GM19193 (cell line): ENCODE results near the gene ZNF569.

ENCODE experiments used
- POLR2A ChIP-seq: IDR thresholded peaks from 4 replicates; pipeline ENCODE4 v1.6.1; 2011; ENCODE audit not compliant: insufficient read depth, insufficient read length; ENCODE audit errors: extremely low read depth

ZNF569 gene

DNA sequence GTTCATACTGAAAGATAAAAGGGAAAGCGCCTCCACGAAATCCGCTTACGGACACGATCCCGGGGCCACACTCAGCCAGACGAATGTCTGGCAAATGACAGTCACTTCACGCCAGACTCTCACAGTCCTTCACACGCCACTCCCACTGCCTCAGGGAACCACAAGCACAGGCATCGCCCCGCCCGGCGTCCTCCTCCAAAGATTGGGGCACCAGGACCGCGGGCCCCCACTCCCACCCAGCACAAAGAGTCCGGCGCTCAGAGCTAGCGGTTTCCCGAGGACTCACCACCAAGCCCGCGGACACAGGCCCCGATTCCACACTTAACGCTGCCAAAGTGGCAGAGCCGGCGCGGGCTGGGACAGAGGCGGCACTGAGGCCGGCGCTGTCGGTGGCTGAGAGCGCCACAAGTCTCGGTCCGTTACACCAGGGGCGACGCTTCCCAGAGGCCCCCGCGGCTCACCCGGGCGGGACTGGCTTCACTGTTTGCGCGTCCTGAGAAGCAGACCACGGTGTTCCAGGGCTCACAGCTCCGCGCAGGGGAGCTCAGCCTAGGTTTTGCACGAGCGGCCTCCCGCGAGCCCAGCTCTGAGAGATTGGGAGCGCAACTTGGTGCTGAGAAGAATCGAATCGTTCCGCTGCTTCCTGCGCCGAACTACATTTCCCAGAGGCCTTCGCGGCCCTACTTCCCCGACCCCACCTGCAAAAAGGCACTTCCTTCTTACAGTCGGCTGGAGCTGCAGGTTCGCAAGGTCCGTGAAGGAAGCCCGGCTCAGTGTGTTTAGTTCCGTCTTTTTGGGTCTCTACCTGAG lies at the start of gene ZNF569:
ZNF569 (minus strand) TSS at position 647 of the 810 bp plus-strand sequence. CDS start 22,523 bp downstream, outside the sequence.
- peak; percentile 77 for TF ChIP-seq POLR2A

DNA sequence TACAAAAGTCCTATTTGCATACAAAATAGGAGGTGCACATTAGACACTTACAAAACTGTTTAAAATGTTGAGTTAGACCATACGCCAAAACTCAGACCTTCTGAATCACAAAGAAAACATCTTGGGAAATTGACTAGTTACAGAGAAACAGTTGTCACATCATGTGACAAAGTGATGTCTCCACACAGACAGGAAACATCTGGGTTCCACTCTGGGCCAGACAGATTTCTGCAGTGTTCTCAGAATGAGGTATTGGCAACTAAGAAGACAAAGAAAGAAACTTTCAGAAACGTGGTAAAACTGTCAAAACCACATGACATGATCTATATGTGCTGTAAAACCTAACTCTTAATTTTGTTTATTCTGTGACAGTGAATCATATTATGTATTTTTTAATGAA lies 46.2 kb upstream of the ZNF569 start:
- TF ChIP-seq POLR2A: no peak

DNA sequence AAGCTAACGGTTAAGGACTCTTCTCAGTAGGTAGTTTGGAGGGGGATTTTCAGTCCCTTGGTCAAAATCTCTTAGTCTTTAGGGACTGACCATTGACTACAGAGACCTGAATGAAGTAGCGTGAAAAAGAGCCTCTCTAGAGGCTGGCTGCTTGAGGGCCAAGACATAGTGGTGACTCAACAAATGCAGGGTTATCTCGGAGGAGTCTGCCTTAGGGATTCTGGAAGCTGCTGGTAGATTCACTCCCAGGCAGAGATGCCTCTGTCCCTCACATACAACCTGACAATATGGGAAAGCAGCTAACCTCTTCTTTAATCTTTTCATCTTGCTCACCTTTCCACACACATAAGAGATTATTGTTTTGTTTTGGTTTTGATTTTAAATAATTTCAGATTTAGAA lies 44.6 kb upstream of the ZNF569 start:
- no peak for TF ChIP-seq POLR2A

DNA sequence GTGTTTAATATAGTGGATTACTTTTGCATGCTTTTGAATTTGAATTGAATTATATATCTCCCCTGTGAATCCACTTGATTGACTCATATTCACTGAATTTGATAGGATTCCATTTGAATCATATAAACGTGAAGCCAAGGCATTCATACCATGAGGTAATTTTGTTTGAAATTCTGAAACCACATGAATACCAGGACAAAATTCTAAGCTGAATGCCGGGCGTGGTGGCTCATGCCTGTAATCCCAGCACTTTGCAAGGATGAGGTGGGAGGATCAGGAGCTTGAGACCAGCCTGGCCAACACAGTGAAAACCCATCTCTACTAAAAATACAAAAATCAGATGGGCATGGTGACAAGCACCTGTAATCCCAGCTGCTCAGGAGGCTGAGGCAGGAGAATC lies 43.9 kb upstream of the ZNF569 start:
- TF ChIP-seq POLR2A: no peak

DNA sequence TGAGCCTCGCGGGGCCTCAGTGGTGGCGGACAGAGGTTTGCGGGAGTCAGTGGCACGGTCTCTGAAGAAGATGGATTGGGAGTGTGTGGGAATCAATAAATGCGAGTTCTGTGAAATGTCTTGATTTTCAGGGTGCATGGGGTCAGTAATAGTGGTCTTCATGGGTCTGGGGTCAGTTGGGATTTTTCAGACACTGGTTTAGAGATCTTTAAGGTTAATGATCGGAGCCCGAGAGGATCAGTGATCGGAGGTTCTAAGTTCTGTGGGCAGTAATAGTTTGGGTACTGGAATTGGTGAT lies 39.9 kb upstream of the ZNF569 start:
- no peak for TF ChIP-seq POLR2A

DNA sequence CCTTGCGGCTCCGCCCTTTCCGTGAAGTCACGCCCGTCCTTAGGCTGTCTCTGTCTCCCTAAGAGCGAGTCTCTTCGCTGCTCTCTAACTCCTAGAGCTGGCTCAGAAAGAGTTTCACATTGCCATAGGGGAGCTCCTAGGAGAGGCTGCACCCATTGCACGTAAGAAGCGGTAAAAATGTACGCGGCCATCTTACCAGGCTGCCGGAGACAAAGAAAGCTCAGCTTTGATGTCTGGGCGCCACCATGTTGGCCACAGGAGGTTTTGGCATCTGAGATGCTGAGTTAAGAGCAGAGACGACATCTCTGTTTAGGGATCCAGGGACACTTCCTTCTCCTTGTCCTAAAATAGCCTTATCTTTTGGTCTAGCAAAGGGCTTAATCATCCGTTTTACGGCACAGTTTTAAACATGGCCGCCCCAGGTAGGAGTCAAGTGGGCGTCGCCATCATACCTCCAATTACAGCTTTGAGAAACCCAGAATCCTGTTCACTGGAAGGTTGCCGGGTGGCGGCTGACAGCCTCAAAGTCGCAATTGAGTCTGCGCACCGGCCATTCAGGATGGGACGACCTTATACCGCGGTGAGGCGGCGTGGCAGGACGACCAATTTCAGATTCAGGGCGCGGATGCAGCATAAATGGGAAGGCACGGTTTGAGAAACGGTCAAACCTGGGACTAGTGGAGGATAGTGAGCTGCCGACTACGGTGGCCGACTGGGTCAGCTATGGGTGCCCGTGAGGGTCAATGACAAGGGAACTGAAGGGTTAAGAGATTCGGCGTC lies 39.3 kb upstream of the ZNF569 start, which contains the start of gene ZNF793:
ZNF793 (plus strand) TSS at position 553 of the 780 bp plus-strand sequence. CDS start 16,501 bp downstream, outside the sequence.
- peak; percentile 30 for TF ChIP-seq POLR2A

DNA sequence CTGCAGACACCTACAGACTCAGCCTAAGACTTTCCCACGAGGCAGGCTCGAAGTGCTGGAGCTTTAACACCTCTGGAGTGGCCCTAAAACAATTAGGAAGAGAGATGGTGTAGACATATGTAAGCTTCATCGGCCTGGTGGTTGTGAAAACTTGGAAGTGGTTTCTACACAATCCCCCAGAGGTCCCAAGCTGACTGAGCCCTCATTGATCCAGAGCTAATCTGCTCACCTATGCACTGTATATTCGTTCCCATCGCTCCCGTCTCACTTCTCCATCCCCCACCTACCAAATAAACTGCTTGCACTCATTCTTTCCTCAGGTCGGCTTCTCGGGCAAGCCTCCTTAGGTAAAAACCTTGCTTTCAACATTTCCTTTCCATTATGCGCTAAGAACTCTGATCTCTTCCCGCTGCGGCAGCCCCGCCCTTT lies 38.7 kb upstream of the ZNF569 start:
- no peak for TF ChIP-seq POLR2A

DNA sequence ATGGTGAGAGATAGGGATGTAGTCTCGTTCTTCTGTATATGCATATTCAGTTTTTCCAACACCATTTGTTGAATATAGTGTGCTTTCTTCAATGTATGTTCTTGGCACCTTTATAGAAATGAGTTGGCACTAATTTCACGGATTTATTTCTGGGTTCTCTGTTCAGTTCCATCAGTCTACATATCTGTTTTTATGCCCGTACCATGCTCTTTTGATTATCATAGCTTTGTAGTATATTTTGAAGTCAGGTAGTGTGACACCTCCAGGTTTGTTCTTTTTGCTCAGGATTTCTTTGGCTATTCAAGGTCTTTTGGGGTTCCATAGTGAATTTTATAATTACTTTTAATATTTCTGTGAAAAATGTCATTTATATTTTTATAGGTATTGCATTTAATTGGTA lies 25.0 kb upstream of the ZNF569 start:
- no peak for TF ChIP-seq POLR2A

DNA sequence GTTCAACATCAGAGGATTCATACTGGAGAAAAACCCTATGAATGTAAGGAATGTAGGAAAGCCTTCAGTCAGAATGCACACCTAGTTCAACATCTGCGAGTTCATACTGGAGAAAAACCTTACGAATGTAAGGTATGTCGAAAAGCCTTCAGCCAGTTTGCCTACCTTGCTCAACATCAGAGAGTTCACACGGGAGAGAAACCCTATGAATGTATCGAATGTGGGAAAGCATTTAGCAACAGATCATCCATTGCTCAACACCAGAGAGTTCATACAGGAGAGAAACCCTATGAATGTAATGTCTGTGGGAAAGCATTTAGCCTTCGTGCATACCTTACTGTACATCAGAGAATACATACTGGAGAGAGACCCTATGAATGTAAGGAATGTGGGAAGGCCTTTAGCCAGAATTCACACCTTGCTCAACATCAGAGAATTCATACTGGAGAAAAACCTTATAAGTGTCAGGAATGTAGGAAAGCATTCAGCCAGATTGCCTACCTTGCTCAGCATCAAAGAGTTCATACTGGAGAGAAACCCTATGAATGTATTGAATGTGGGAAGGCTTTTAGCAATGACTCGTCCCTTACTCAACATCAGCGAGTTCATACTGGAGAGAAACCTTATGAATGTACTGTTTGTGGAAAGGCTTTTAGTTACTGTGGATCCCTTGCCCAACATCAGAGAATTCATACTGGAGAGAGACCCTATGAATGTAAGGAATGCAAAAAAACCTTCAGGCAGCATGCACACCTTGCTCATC lies 17.3 kb upstream of the ZNF569 start:
- TF ChIP-seq POLR2A: no peak

DNA sequence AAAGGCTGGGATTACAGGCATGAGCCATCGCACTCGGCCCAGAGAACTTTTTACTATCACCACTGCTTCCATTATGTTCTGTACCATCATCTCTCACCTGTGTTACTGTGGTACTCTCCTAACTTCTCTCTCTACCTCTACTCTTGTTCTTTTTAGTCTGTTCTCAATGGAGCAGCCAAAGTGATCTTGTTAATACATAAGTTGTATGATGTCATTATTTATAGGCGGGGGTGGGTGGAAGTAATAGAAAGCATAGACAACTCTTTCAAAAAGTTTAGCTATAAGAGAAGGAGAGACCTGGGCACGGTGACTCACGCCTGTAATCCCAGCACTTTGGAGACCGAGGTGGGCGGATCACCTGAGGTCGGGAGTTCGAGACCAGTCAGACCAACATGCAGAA lies 4.9 kb upstream of the ZNF569 start:
- TF ChIP-seq POLR2A: no peak

DNA sequence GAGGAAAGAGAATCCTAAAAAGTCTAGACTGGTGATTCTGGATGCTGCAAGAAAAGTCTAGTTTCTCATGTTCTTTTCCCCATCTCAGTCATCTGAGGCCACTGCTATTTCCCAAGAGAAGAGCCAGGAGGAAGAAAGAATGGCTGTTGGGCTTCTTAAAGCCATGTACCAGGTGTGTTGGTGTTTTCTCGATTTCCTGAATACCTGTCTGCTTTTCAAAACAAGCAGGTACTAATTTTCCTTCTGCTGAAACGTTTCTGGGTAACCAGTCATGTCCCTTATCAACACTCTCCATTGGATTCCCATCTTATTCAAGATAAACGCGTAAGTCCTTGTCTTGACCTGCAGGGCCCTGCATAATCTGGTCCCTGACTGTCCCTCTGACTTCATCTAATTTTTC lies 3.0 kb upstream of the ZNF569 start:
- no peak for TF ChIP-seq POLR2A

DNA sequence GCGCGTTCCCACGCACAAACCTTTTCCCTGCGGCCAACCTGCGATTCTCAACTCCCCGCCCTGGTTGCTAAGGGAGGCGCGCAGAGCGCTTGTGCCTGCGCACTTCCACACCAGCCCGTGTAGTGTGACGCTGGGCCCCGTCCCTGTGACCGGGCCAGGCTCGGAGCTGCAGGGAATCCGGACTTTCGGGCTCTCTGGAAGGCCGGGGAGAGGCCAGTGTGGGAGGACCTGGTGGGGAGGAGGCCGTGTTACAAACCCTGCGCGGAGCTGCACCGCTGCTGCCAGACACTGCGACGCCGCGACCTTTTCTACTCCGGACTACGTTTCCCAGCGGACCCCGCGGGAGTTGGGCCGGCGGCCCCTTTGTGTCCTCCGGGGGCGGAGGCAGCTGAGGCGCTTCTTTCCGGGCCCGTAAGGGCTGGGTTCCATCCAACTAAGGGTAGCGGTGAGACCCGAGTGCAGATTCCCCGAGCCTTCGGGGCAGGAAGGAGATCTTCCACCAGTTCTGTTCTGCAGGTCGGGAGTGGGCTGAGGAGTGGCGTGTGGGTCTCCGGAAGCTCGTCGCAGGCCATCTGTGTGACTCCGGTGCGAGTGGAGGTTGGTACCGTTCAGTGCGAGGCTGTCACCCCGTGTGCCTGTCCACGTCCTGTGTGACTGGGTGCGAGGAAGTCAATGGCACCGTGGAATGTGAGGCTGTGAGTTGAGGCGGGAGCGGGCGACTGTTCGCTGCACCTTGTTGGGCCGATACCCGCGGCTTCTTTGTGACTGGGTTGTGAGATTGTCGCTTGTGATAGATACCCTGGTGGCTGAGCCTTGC lies 1.9 kb upstream of the ZNF569 start, which contains the start of gene ZNF570:
ZNF570 (plus strand) TSS at position 396 of the 817 bp plus-strand sequence. CDS start 999 bp downstream, outside the sequence.
- TF ChIP-seq POLR2A: peak; percentile 75

DNA sequence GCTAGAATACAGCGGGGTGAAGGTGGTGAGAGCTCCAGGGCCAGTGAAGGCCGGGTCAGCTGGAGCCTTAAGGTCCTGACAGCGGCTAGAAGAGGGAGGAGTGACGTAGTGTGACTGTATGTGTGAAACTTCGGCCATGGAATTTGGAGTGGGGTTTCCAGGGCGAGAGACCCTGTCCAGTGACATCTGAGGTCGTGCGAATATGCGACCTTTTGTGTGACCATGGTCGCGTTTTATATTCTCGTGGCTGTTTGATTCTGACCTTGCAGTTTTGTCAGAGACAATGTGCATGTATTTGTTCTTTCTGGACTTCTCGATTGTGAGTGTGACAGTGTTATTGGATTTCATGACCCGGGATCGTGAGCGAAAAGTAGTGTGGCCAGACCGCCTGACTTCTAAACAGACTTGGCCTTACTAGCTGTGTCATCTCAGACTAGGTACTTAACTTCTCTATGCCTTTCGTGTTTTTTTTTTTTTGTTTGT lies 405 bp upstream of the ZNF569 start:
- no peak for TF ChIP-seq POLR2A

DNA sequence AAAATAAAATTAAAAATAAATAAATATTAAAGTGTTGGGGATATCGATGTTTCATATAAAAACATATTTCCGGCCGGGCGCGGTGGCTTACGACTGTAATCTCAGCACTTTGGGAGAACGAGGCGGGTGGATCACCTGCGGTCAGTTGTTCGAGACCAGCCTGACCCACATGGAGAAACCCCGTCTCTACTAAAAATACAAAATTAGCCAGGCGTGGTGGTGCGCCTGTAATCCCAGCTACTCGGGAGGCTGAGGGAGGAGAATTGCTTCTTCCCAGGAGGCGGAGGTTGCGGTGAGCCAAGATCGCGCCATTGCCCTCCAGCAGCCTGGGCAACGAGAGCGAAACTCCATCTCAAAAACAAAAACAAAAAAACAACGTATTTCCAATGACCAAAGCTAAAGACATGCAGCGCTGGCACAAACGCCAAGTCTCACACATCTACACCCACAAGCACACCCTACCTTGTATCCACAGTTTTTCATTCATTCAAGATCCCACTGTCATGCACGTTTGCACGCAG lies 907 bp downstream of the ZNF569 start:
- TF ChIP-seq POLR2A: no peak
